MM.1S (cell line): ENCODE measurements around the gene UGCG.

ENCODE experiments used
- CTCF ChIP-seq: fragments of 300-600 bp; sonication (generic); IDR thresholded peaks from 2 replicates; pipeline ENCODE4 v1.5.1; 2016; ENCODE audit warnings: antibody characterized with exemption, low read length, mixed read lengths
- EZH2 ChIP-seq: fragments of 300-600 bp; sonication (generic); optimal IDR thresholded peaks from 2 replicates; pipeline ENCODE3; 2017; ENCODE audit warnings: low read depth, mild to moderate bottlenecking, antibody characterized with exemption, low read length, mixed read lengths
- EZH2phosphoT487 ChIP-seq: fragments of 300-600 bp; sonication (generic); IDR thresholded peaks from 2 replicates; pipeline ENCODE4 v1.6.1; 2018; ENCODE audit warnings: antibody characterized with exemption, low read length

- TF ChIP-seq CTCF (no peak), EZH2 (no peak), EZH2phosphoT487 (no peak)
Measured at GRCh38 chr9:111876179-111876578, 20.4 kb upstream of the UGCG start.
